OCI-LY7 (cell line): ENCODE results near the gene FIGNL2. TPM values are rescaled to one million over a fixed set of nuclear protein-coding genes. Genes with fewer than 3 reads are reported as not detected.

ENCODE experiments used
- BruUV-seq: library from RNA; stranded (reverse); fragments of 400-500 nt; replicated peaks from 2 replicates; lab custom pipeline; 2021; lab: Mats Ljungman, UMichigan
- CTCF ChIA-PET: fragments of 300-600 bp; sonication (Branson Sonifier 250); formaldehyde crosslinking; loops from one replicate; lab custom pipeline; 2022; ENCODE audit warnings: antibody characterized with exemption; ENCODE audit not compliant: unreplicated experiment; lab: Charles Lee
- POLR2A ChIA-PET: fragments of 300-600 bp; sonication (Branson Sonifier 250); formaldehyde crosslinking; loops from one replicate; lab custom pipeline; 2022; ENCODE audit warnings: antibody characterized with exemption; lab: Charles Lee
- DNase-seq: peaks from one replicate; pipeline ENCODE4 v3.0.0-alpha.2; 2015; ENCODE audit warnings: low spot score
- H2AFZ ChIP-seq: fragments of 200-600 bp; sonication (generic), shearing (Covaris generic); 2 replicates; pipeline ENCODE4 v1.6.1; 2014; ENCODE audit warnings: mild to moderate bottlenecking, antibody characterized with exemption, low read length, moderate library complexity
- H3K27ac ChIP-seq: fragments of 200-600 bp; sonication (generic); 2 replicates; pipeline ENCODE4 v1.5.1; 2014; ENCODE audit warnings: mixed run types, low read depth, mild to moderate bottlenecking, moderate library complexity, low read length, inconsistent platforms; ENCODE audit not compliant: poor library complexity, severe bottlenecking
- H3K36me3 ChIP-seq: fragments of 200-600 bp; sonication (generic); 2 replicates; pipeline ENCODE4 v1.6.1; 2014; ENCODE audit warnings: mild to moderate bottlenecking, antibody characterized with exemption, low read length, moderate library complexity, mixed read lengths; ENCODE audit not compliant: insufficient read depth
- H3K4me1 ChIP-seq: fragments of 200-600 bp; sonication (generic); 2 replicates; pipeline ENCODE4 v1.5.1; 2014; ENCODE audit warnings: mild to moderate bottlenecking, low read length; ENCODE audit not compliant: insufficient read depth, poor library complexity, severe bottlenecking
- H3K4me2 ChIP-seq: fragments of 200-600 bp; sonication (generic); 2 replicates; pipeline ENCODE4 v1.6.1; 2014; ENCODE audit warnings: mild to moderate bottlenecking, low read length
- H3K4me3 ChIP-seq: fragments of 200-600 bp; sonication (generic); 2 replicates; pipeline ENCODE4 v1.5.1; 2014; ENCODE audit warnings: mild to moderate bottlenecking, low read depth, low read length; ENCODE audit not compliant: poor library complexity, severe bottlenecking
- H3K79me2 ChIP-seq: fragments of 200-600 bp; sonication (generic); 2 replicates; pipeline ENCODE4 v1.6.1; 2016; ENCODE audit warnings: low read depth, mild to moderate bottlenecking, low read length, moderate library complexity, mixed read lengths; ENCODE audit not compliant: insufficient read depth
- H3K9me2 ChIP-seq: fragments of 200-600 bp; sonication (generic); 2 replicates; pipeline ENCODE4 v1.6.1; 2016; ENCODE audit warnings: mild to moderate bottlenecking, low read length, mixed read lengths; ENCODE audit not compliant: insufficient read depth
- H3K9me3 ChIP-seq: fragments of 200-600 bp; sonication (generic); 2 replicates; pipeline ENCODE4 v1.6.1; 2014; ENCODE audit warnings: mild to moderate bottlenecking, mixed run types, low read length, mixed read lengths
- H4K20me1 ChIP-seq: fragments of 200-600 bp; sonication (generic); 2 replicates; pipeline ENCODE4 v1.6.1; 2014; ENCODE audit warnings: mild to moderate bottlenecking, antibody characterized with exemption, low read length, moderate library complexity, mixed read lengths; ENCODE audit not compliant: insufficient read depth
- CTCF ChIP-seq: fragments of 200-600 bp; sonication (generic); conservative IDR thresholded peaks from 2 replicates; pipeline ENCODE4 v1.5.1; 2014; ENCODE audit warnings: mild to moderate bottlenecking, antibody characterized with exemption, low read length, moderate library complexity, mixed read lengths
- EZH2phosphoT487 ChIP-seq: fragments of 200-600 bp; sonication (generic); IDR thresholded peaks from 2 replicates; pipeline ENCODE4 v1.6.1; 2018; ENCODE audit warnings: low read depth, borderline replicate concordance, mild to moderate bottlenecking, mixed run types, antibody characterized with exemption, low read length, moderate library complexity, mixed read lengths
- intact Hi-C: fragments of 100-400 bp; cut with micrococcal nuclease; formaldehyde crosslinking; loops from one replicate; pipeline ENCODE4 v1.10.0; 2022; ENCODE audit not compliant: unreplicated experiment
- total RNA-seq, 2 experiments: library from RNA; depleted of rRNA in 1 of 2; stranded (reverse); fragments of >200 nt in 1 of 2; shearing (Covaris generic) in 1 of 2; gene quantifications; 2 replicates each; pipeline ENCODE4 v1.2.3, GENCODE V29; 2014 to 2022

Gene FIGNL2
- total RNA-seq, 2 experiments from 2014 or later: not detected

GRCh38 chr12:51896236-51896635, 47.7 kb upstream of the FIGNL2 start:
- ChIA-PET POLR2A (no interaction called here), CTCF (no interaction called here)
- Histone ChIP-seq H3K79me2 (no peaks in the 10 kb centered on the region), H2AFZ (no peak overlapping the region), H3K4me3 (no peak overlapping the region), H3K4me2 (no peak overlapping the region), H3K9me3 (no peaks in the 10 kb centered on the region), H3K9me2 (no peaks in the 10 kb centered on the region), H3K4me1 (no peaks in the 10 kb centered on the region), H4K20me1 (no peaks in the 10 kb centered on the region), H3K36me3 (no peaks in the 10 kb centered on the region), H3K27ac (no peak overlapping the region)
- intact Hi-C loops: no loop called here
- DNase-seq: no peak
- no TSS peak for BruUV-seq
- TF ChIP-seq CTCF: no peak
- TF ChIP-seq EZH2phosphoT487: no peak

GRCh38 chr12:51895378-51896135, 47.0 kb upstream of the FIGNL2 start:
- Histone ChIP-seq H2AFZ (no peak overlapping the region), H3K4me2 (no peak overlapping the region), H3K9me2 (no peaks in the 10 kb centered on the region), H3K4me3 (no peak overlapping the region), H3K9me3 (no peaks in the 10 kb centered on the region), H3K27ac (no peak overlapping the region), H3K4me1 (no peaks in the 10 kb centered on the region), H3K79me2 (no peaks in the 10 kb centered on the region), H4K20me1 (no peaks in the 10 kb centered on the region), H3K36me3 (no peaks in the 10 kb centered on the region)
- CTCF ChIA-PET: no interaction called here
- TF ChIP-seq EZH2phosphoT487: no peak
- no peak for TF ChIP-seq CTCF
- no TSS peak for BruUV-seq
- intact Hi-C loops: no loop called here
- DNase-seq: no peak
- POLR2A ChIA-PET: no interaction called here

- intact Hi-C loops: loop anchor here (2.0 kb wide), 1 partner anchor 87 kb away; no protein-coding TSS in a partner anchor
- H3K9me2 ChIP-seq: no peaks in the 10 kb centered on the region
- H3K4me2 ChIP-seq: no peak overlapping the region
- H3K9me3 ChIP-seq: no peaks in the 10 kb centered on the region
- no peak for DNase-seq
- ChIA-PET CTCF (no interaction called here), POLR2A (no interaction called here)
- no peak overlapping the region for H2AFZ ChIP-seq
- no peaks in the 10 kb centered on the region for H3K36me3 ChIP-seq
- no TSS peak for BruUV-seq
- no peaks in the 10 kb centered on the region for H3K4me1 ChIP-seq
- H4K20me1 ChIP-seq: no peaks in the 10 kb centered on the region
- no peaks in the 10 kb centered on the region for H3K79me2 ChIP-seq
- H3K4me3 ChIP-seq: no peak overlapping the region
- no peak for TF ChIP-seq EZH2phosphoT487
- TF ChIP-seq CTCF: no peak
- no peak overlapping the region for H3K27ac ChIP-seq
Observed at GRCh38 chr12:51893786-51894185, 45.3 kb upstream of the FIGNL2 start.
